OCI-LY7 (cell line): Measurements from ENCODE around the gene EPB41L4A. TPM values are rescaled to one million over a fixed set of nuclear protein-coding genes. Genes with fewer than 3 reads are reported as not detected.

ENCODE experiments used
- BruUV-seq: library from RNA; stranded (reverse); fragments of 400-500 nt; replicated peaks from 2 replicates; lab custom pipeline; 2021; lab: Mats Ljungman, UMichigan
- CTCF ChIA-PET: fragments of 300-600 bp; sonication (Branson Sonifier 250); formaldehyde crosslinking; loops from one replicate; lab custom pipeline; 2022; ENCODE audit warnings: antibody characterized with exemption; ENCODE audit not compliant: unreplicated experiment; lab: Charles Lee
- POLR2A ChIA-PET: fragments of 300-600 bp; sonication (Branson Sonifier 250); formaldehyde crosslinking; loops from one replicate; lab custom pipeline; 2022; ENCODE audit warnings: antibody characterized with exemption; lab: Charles Lee
- DNase-seq: peaks from one replicate; pipeline ENCODE4 v3.0.0-alpha.2; 2015; ENCODE audit warnings: low spot score
- H2AFZ ChIP-seq: fragments of 200-600 bp; sonication (generic), shearing (Covaris generic); 2 replicates; pipeline ENCODE4 v1.6.1; 2014; ENCODE audit warnings: mild to moderate bottlenecking, antibody characterized with exemption, low read length, moderate library complexity
- H3K27ac ChIP-seq: fragments of 200-600 bp; sonication (generic); 2 replicates; pipeline ENCODE4 v1.5.1; 2014; ENCODE audit warnings: mixed run types, low read depth, mild to moderate bottlenecking, moderate library complexity, low read length, inconsistent platforms; ENCODE audit not compliant: poor library complexity, severe bottlenecking
- H3K36me3 ChIP-seq: fragments of 200-600 bp; sonication (generic); 2 replicates; pipeline ENCODE4 v1.6.1; 2014; ENCODE audit warnings: mild to moderate bottlenecking, antibody characterized with exemption, low read length, moderate library complexity, mixed read lengths; ENCODE audit not compliant: insufficient read depth
- H3K4me1 ChIP-seq: fragments of 200-600 bp; sonication (generic); 2 replicates; pipeline ENCODE4 v1.5.1; 2014; ENCODE audit warnings: mild to moderate bottlenecking, low read length; ENCODE audit not compliant: insufficient read depth, poor library complexity, severe bottlenecking
- H3K4me2 ChIP-seq: fragments of 200-600 bp; sonication (generic); 2 replicates; pipeline ENCODE4 v1.6.1; 2014; ENCODE audit warnings: mild to moderate bottlenecking, low read length
- H3K4me3 ChIP-seq: fragments of 200-600 bp; sonication (generic); 2 replicates; pipeline ENCODE4 v1.5.1; 2014; ENCODE audit warnings: mild to moderate bottlenecking, low read depth, low read length; ENCODE audit not compliant: poor library complexity, severe bottlenecking
- H3K79me2 ChIP-seq: fragments of 200-600 bp; sonication (generic); 2 replicates; pipeline ENCODE4 v1.6.1; 2016; ENCODE audit warnings: low read depth, mild to moderate bottlenecking, low read length, moderate library complexity, mixed read lengths; ENCODE audit not compliant: insufficient read depth
- H3K9me2 ChIP-seq: fragments of 200-600 bp; sonication (generic); 2 replicates; pipeline ENCODE4 v1.6.1; 2016; ENCODE audit warnings: mild to moderate bottlenecking, low read length, mixed read lengths; ENCODE audit not compliant: insufficient read depth
- H3K9me3 ChIP-seq: fragments of 200-600 bp; sonication (generic); 2 replicates; pipeline ENCODE4 v1.6.1; 2014; ENCODE audit warnings: mild to moderate bottlenecking, mixed run types, low read length, mixed read lengths
- H4K20me1 ChIP-seq: fragments of 200-600 bp; sonication (generic); 2 replicates; pipeline ENCODE4 v1.6.1; 2014; ENCODE audit warnings: mild to moderate bottlenecking, antibody characterized with exemption, low read length, moderate library complexity, mixed read lengths; ENCODE audit not compliant: insufficient read depth
- CTCF ChIP-seq: fragments of 200-600 bp; sonication (generic); conservative IDR thresholded peaks from 2 replicates; pipeline ENCODE4 v1.5.1; 2014; ENCODE audit warnings: mild to moderate bottlenecking, antibody characterized with exemption, low read length, moderate library complexity, mixed read lengths
- EZH2phosphoT487 ChIP-seq: fragments of 200-600 bp; sonication (generic); IDR thresholded peaks from 2 replicates; pipeline ENCODE4 v1.6.1; 2018; ENCODE audit warnings: low read depth, borderline replicate concordance, mild to moderate bottlenecking, mixed run types, antibody characterized with exemption, low read length, moderate library complexity, mixed read lengths
- intact Hi-C: fragments of 100-400 bp; cut with micrococcal nuclease; formaldehyde crosslinking; loops from one replicate; pipeline ENCODE4 v1.10.0; 2022; ENCODE audit not compliant: unreplicated experiment
- total RNA-seq, 2 experiments: library from RNA; depleted of rRNA in 1 of 2; stranded (reverse); fragments of >200 nt in 1 of 2; shearing (Covaris generic) in 1 of 2; gene quantifications; 2 replicates each; pipeline ENCODE4 v1.2.3, GENCODE V29; 2014 to 2022

Gene EPB41L4A
- total RNA-seq, 2 experiments from 2014 or later, result 0.03 TPM; not detected in 1

- POLR2A ChIA-PET, result no interaction called here
- intact Hi-C loops, result no loop called here
Measured at GRCh38 chr5:112154940-112155686, 264.0 kb downstream of the EPB41L4A start.

GRCh38 chr5:112149727-112150126 lies 269.4 kb downstream of the EPB41L4A start:
- H2AFZ ChIP-seq, result no peak overlapping the region
- intact Hi-C loops, result loop anchor here (5.0 kb wide), 1 partner anchor 617 kb away; no protein-coding TSS in a partner anchor
- POLR2A ChIA-PET, result interaction anchor here (0.6 to 2.1 kb wide), 5 partner anchors 11 to 1009 kb away, joined by 3 to 6 read pairs (median 3); no protein-coding TSS in a partner anchor
- H3K36me3 ChIP-seq, result no peaks in the 10 kb centered on the region
- no peaks in the 10 kb centered on the region for H3K4me1 ChIP-seq
- H3K4me2 ChIP-seq, result no peak overlapping the region
- no peak for DNase-seq
- no peaks in the 10 kb centered on the region for H3K9me2 ChIP-seq
- no peaks in the 10 kb centered on the region for H3K79me2 ChIP-seq
- no peak overlapping the region for H3K27ac ChIP-seq
- H3K9me3 ChIP-seq, result peaks cover 5% of the 10 kb centered on the region; the same call in 1 of the 2 replicates
- no peak overlapping the region for H3K4me3 ChIP-seq
- TF ChIP-seq CTCF (no peak), EZH2phosphoT487 (no peak)
- CTCF ChIA-PET, result no interaction called here
- BruUV-seq, result no TSS peak
- H4K20me1 ChIP-seq, result no peaks in the 10 kb centered on the region

More at GRCh38 chr5:112154940-112155686, 264.0 kb downstream of the EPB41L4A start:
- Histone ChIP-seq H3K9me2 (no peaks in the 10 kb centered on the region), H3K36me3 (no peaks in the 10 kb centered on the region), H2AFZ (no peak overlapping the region), H3K27ac (no peak overlapping the region), H4K20me1 (no peaks in the 10 kb centered on the region), H3K79me2 (no peaks in the 10 kb centered on the region), H3K9me3 (peaks cover 4% of the 10 kb centered on the region; the same call in 1 of the 2 replicates), H3K4me2 (no peak overlapping the region), H3K4me1 (peaks cover under 1% of the 10 kb centered on the region), H3K4me3 (no peak overlapping the region)
- no TSS peak for BruUV-seq
- no peak for DNase-seq
- no peak for TF ChIP-seq CTCF
- no peak for TF ChIP-seq EZH2phosphoT487
- CTCF ChIA-PET, result no interaction called here
